Adipocyte (in vitro differentiated cells): ENCODE results near the gene RNLS.
"Not testable (repeated sequence)": the region's sequence is repeated elsewhere in the genome, so short reads cannot be mapped to it uniquely, and the experiment has no call there.

Experiments used
- DNase-seq: peaks from one replicate; pipeline ENCODE4 v3.0.0-alpha.2; 2015; ENCODE audit warnings: low read depth
- H3K27me3 ChIP-seq: replicated peaks from 2 replicates; pipeline ENCODE4 v1.7.0; 2013; ENCODE audit warnings: mild to moderate bottlenecking, low read length, moderate library complexity; ENCODE audit not compliant: control insufficient read depth, insufficient read depth
- H3K36me3 ChIP-seq: 2 replicates; pipeline ENCODE4 v1.7.0; 2013; ENCODE audit warnings: low read length, mild to moderate bottlenecking, moderate library complexity; ENCODE audit not compliant: control insufficient read depth, insufficient read depth, severe bottlenecking
- H3K4me1 ChIP-seq: 2 replicates; pipeline ENCODE4 v1.7.0; 2013; ENCODE audit warnings: mild to moderate bottlenecking, low read length, moderate library complexity; ENCODE audit not compliant: control insufficient read depth, insufficient read depth
- H3K4me3 ChIP-seq: 2 replicates; pipeline ENCODE4 v1.7.0; 2013; ENCODE audit warnings: mild to moderate bottlenecking, low read length, moderate library complexity
- H3K9ac ChIP-seq: 2 replicates; pipeline ENCODE4 v1.7.0; 2013; ENCODE audit warnings: mild to moderate bottlenecking, low read length, moderate library complexity
- H3K9me3 ChIP-seq: 2 replicates; pipeline ENCODE4 v1.7.0; 2013; ENCODE audit warnings: mild to moderate bottlenecking, low read length, moderate library complexity; ENCODE audit not compliant: control insufficient read depth

RNLS gene

DNA sequence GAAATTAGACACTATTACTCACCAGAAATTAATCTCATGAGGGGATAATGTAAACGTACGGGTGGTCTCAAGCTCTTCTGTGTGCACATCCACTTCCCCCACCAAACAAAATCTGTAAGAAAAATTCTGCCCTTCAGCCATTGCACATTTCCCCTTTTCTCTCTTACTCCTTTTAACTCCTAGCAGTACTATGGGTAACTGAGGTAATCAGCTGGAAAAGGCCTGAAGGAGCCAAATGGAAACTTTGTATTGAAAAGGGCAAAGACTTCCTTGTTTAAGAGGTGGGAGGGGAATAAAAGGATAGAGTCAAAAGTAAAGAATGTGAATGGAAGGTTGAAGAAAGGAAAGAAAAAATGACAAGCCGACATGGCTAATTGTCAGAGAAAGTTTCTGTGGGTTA lies 273.8 kb downstream of the RNLS start:
- Histone ChIP-seq H3K9me3 (no peaks in the 10 kb centered on the region), H3K27me3 (no peaks in the 10 kb centered on the region), H3K4me3 (no peak overlapping the region), H3K36me3 (no peaks in the 10 kb centered on the region), H3K4me1 (peaks cover 22% of the 10 kb centered on the region), H3K9ac (no peak overlapping the region)
- DNase-seq = no peak

DNA sequence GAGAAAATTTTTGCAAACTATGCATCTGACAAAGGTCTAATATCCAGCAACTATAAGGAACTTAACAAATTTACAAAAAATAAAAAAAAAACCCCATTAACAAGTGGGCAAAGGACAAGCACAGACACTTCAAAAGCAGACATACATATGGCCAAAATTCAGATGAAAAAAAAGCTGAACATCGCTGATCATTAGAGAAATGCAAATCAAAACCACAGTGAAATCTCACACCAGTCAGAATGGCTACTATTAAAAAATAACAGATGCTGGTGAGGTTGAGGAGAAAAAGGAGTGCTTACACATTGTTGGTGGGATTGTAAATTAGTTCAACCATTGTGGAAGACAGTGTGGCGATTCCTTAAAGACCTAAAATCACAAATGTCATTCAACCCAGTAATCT lies 274.8 kb downstream of the RNLS start:
- DNase-seq, H3K27me3 ChIP-seq, H3K4me3 ChIP-seq, H3K36me3 ChIP-seq, H3K9me3 ChIP-seq, H3K9ac ChIP-seq: not testable (repeated sequence)
- peaks cover 12% of the 10 kb centered on the region for H3K4me1 ChIP-seq

DNA sequence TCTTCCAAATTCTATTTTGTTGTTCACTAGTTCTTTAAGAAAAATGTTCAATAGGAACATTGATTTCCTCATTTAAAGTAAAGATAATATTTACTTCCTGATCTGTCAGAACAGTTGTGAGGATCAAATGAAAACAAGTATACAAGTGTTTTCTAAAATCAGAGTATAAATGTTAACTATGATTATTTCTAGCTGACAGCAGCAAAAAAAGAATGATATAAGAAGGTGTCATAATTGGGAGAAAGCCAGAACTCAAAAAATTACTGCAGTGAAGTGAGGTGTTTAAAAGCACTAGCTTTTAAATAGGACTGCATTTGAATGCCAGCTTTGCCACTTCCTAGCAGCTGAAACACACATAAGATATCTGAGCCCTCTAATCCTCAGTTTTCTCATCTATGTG lies 283.3 kb downstream of the RNLS start:
- no peak overlapping the region for H3K9ac ChIP-seq
- H3K36me3 ChIP-seq = no peaks in the 10 kb centered on the region
- no peaks in the 10 kb centered on the region for H3K9me3 ChIP-seq
- H3K27me3 ChIP-seq = no peaks in the 10 kb centered on the region
- no peaks in the 10 kb centered on the region for H3K4me1 ChIP-seq
- no peak overlapping the region for H3K4me3 ChIP-seq
- no peak for DNase-seq

DNA sequence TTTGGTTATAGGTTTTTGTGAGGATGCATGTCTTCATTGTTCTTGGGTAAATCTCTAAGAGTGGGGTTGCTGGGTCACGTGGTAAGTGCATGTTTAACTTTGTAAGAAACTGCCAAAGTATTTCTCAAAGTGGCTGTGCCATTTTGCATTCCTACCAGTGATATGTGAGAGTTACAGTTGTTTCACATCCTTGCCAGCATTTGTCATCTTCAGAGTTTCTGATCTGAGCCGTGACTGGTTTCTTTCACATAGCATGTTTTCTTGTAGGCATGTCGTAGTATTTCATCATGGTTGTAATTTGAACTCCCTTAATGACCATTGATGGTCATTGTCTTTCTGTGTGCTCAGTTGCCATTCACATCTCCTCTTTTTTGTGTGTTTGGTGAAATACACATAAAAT lies 286.0 kb downstream of the RNLS start:
- DNase-seq = peak; percentile 5

DNA sequence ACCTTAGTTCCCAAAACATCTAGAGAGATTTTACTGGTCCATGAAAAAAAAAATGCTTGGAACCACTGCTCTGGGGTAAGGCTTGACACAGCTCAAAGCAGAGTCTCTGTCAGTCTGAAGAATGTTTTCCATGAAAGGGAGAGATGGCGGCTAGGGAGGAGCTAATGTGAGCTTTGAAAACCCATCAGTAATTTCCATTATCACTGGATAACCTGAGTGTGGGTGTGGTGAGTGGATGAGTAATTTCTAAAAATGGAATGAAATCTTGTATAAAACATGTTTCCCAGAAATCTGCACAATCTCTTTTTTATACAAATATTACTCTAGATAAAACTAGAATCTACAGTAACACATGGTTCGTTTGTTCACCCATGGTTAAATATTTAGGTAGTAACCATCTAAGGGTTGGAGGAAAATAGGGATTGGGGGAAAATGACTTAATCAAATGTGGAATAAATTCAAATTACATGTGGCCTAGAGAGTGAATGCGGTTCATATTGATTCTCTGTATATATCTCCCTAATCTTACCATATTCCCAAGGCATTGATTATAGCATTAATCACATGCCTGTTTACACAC lies 289.4 kb downstream of the RNLS start:
- Histone ChIP-seq H3K27me3 (no peaks in the 10 kb centered on the region), H3K36me3 (no peaks in the 10 kb centered on the region), H3K9me3 (no peaks in the 10 kb centered on the region), H3K4me3 (no peak overlapping the region), H3K9ac (no peak overlapping the region), H3K4me1 (no peaks in the 10 kb centered on the region)
- DNase-seq = no peak

More for the DNA sequence above, 286.0 kb downstream of the RNLS start:
- Histone ChIP-seq H3K27me3 (no peaks in the 10 kb centered on the region), H3K4me3 (no peak overlapping the region), H3K9ac (no peak overlapping the region), H3K4me1 (no peaks in the 10 kb centered on the region), H3K9me3 (no peaks in the 10 kb centered on the region), H3K36me3 (no peaks in the 10 kb centered on the region)

DNA sequence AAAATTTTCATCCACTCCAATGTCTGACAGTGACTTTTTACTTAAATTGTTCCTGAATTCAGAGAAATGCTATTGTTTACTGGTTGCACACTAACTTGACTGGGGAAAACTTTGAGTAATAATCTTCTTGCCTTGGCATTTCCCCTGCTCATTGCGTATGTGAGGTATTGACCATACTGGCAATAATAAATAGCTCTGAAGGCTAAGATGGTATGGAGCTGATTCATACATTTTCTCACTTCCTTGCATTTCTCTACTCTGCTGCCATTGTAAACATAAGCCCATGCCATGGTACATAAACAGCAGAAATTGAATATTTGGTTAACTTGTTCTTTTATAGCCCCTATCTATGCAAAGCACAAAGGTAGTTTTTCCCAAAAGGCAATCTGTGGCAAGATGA lies 290.0 kb downstream of the RNLS start:
- no peak overlapping the region for H3K9ac ChIP-seq
- H3K4me3 ChIP-seq = no peak overlapping the region
- DNase-seq = peak; percentile 36
- no peaks in the 10 kb centered on the region for H3K9me3 ChIP-seq
- H3K4me1 ChIP-seq = no peaks in the 10 kb centered on the region
- H3K27me3 ChIP-seq = no peaks in the 10 kb centered on the region
- no peaks in the 10 kb centered on the region for H3K36me3 ChIP-seq

DNA sequence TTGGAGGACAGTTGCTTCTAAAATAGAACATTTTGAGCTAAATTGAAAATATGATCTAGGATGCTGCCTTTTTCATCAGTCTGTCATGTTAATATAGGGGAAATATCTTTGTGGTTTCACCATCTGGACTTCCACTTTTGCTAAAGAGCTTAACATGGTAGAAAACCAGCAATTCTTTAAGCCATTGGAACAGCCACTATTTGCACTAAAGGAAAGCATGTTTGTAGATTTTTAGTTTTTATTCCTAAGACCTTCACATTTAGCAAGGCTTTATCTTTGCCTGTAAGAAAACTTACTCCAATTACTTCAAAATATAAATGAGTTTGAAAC lies 291.0 kb downstream of the RNLS start:
- Histone ChIP-seq H3K4me1 (no peaks in the 10 kb centered on the region), H3K4me3 (no peak overlapping the region), H3K27me3 (no peaks in the 10 kb centered on the region), H3K9ac (no peak overlapping the region), H3K36me3 (no peaks in the 10 kb centered on the region), H3K9me3 (no peaks in the 10 kb centered on the region)
- no peak for DNase-seq

DNA sequence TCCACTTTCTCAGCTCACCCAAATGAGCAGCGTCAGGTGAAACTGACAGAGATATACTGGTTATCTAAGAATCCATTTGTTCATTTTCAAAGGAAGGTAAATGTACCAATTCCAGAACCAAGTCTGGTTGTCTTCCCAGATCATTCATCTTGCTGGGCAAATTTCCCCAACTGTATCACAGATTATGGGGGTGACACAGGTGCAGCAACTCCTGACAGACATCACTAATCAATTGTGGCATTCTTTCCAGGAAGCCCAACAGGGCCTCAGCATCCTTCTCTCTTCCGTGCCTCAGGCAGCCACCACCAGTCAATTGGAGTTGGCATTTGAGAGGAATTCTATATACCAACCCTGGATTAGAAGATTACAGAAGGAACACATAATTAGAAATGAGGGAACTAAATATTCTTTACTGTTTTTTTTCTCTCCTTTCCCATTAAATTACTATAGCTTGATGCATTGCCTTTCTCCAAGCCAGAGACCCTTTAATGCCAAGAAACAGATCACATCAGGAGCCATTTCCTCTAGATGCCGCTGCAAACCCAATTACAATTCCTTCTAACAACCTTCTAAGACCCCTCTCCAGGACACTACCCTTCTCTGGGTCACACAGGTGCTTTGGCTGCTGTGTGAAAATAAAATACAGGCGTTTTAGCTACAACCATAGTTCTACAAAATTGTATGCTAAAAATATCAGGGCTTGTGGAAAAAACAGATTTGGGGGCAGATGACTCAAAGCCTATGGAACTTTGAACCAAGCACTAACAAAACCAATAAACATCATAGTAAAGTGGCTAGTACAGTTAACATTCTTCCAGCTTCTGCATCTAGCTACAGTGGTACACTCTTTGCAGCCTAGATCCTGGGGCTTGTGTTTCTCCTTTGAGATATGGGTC lies 291.6 kb downstream of the RNLS start:
- no peaks in the 10 kb centered on the region for H3K27me3 ChIP-seq
- no peaks in the 10 kb centered on the region for H3K36me3 ChIP-seq
- no peaks in the 10 kb centered on the region for H3K4me1 ChIP-seq
- no peak overlapping the region for H3K4me3 ChIP-seq
- no peak for DNase-seq
- no peaks in the 10 kb centered on the region for H3K9me3 ChIP-seq
- no peak overlapping the region for H3K9ac ChIP-seq

DNA sequence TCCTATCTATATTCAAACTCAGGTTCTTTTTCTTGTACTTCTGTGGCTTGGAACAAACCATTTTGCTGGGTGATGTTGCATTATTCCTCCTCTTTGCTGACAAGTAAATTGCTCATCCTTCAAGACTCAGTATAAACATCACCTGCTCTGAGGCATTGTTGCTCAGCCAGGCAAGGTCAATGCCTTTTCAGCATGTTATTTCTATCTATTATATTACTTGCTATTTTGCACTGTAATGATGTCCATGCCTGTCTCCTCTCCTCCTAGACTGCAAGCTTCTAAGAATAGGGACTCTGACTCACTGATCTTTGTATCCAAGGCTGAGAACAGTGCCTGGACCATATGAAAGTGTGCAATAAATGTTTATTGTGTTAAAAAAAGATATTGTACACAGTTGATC lies 293.8 kb downstream of the RNLS start:
- H3K4me3 ChIP-seq = no peak overlapping the region
- DNase-seq = peak; percentile 11

DNA sequence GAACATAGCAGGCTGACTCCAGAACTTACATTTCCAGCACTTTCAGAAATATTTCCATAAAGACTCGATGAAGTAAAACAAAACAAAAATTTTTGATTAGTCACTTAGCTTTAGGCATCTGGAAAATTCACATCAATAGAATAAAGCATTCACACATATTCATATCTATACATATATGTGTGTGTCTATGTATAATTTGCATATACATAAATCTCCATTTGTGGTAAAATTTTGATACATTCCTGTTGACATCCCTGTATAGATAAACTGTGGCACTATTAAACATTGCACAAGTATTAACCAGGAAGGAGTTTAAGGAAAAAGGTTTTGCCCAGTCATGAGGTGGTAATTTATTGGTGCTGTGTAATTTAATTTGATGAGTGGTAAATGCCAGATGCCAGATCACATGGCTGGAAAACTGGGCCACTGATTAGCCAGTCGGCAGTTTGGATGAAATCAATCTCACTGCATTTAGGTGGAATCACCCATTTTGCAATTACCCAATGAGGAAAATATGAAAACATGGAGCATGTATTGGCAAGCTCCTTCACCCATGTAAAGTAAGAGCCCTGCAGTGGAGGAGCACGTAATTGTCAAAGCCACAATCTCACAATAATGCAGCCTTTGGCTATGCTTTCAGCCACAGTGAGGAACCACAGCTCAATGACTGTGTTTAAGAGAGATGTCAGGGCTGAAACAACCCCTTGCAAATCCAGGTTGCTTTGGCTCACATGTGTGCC lies 294.6 kb downstream of the RNLS start:
- DNase-seq = no peak
- H3K9me3 ChIP-seq = no peaks in the 10 kb centered on the region

More for the DNA sequence above, 293.8 kb downstream of the RNLS start:
- no peak overlapping the region for H3K9ac ChIP-seq
- no peaks in the 10 kb centered on the region for H3K4me1 ChIP-seq
- no peaks in the 10 kb centered on the region for H3K9me3 ChIP-seq
- H3K36me3 ChIP-seq = no peaks in the 10 kb centered on the region
- H3K27me3 ChIP-seq = no peaks in the 10 kb centered on the region

DNA sequence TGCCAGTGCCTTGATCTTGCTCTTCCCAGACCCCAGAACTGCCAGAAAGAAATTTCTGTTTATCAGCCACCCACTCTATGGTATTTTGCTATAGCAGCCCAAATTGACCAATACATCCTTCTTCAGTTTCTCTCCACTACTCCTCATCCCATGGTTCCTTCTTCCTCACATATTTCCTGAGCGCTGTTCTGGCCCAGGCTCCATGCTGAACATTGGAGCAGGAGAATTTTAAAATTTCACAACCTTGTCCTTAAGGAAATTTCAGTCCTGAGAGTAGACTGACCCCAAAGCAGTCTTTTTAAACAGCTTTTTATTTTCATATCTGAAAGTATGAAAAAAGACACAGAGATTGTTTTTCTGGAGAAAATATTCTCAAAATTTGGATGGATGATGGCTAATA lies 297.1 kb downstream of the RNLS start:
- DNase-seq = no peak
- Histone ChIP-seq H3K4me3 (no peak overlapping the region), H3K9me3 (no peaks in the 10 kb centered on the region), H3K36me3 (no peaks in the 10 kb centered on the region), H3K4me1 (peaks cover 19% of the 10 kb centered on the region), H3K9ac (no peak overlapping the region), H3K27me3 (no peaks in the 10 kb centered on the region)

More for the DNA sequence above, 294.6 kb downstream of the RNLS start:
- H3K9ac ChIP-seq = no peak overlapping the region
- H3K4me1 ChIP-seq = no peaks in the 10 kb centered on the region
- H3K4me3 ChIP-seq = no peak overlapping the region
- H3K27me3 ChIP-seq = no peaks in the 10 kb centered on the region
- no peaks in the 10 kb centered on the region for H3K36me3 ChIP-seq
